HL-60 (cell line): ENCODE measurements around the gene GRID1.

Source experiments
- DNase-seq, 2 experiments: peaks; one replicate each; pipeline ENCODE4 v3.0.0-alpha.2; 2010 to 2020; ENCODE audit warnings: low read depth in 1 of 2, low spot score in 1 of 2
- H3K27ac ChIP-seq: fragments of 250-450 bp; sonication (Bioruptor Pico); replicated peaks from 2 replicates; pipeline ENCODE4 v1.5.1; 2020; ENCODE audit warnings: mild to moderate bottlenecking, moderate library complexity
- H3K27me3 ChIP-seq: fragments of 250-450 bp; sonication (Bioruptor Pico); 2 replicates; pipeline ENCODE4 v1.5.1; 2021; ENCODE audit warnings: mild to moderate bottlenecking, moderate library complexity; ENCODE audit not compliant: insufficient read depth, poor library complexity, severe bottlenecking
- H3K4me3 ChIP-seq: replicated peaks from 2 replicates; pipeline ENCODE4 v1.5.1; 2011; ENCODE audit warnings: mild to moderate bottlenecking, control low read depth, low read length; ENCODE audit not compliant: insufficient read depth
- GABPA ChIP-seq: IDR thresholded peaks from 2 replicates; pipeline ENCODE4 v1.6.1; 2012; ENCODE audit warnings: low read depth
- POLR2AphosphoS5 ChIP-seq: IDR thresholded peaks from 2 replicates; pipeline ENCODE4 v1.6.1; 2012; ENCODE audit warnings: low read depth
- REST ChIP-seq: IDR thresholded peaks from 2 replicates; pipeline ENCODE4 v1.6.1; 2012; ENCODE audit warnings: low read depth; ENCODE audit not compliant: insufficient replicate concordance
- SPI1 ChIP-seq: IDR thresholded peaks from 2 replicates; pipeline ENCODE4 v1.6.1; 2012; ENCODE audit warnings: low read depth, mild to moderate bottlenecking, borderline replicate concordance
- TF ChIP-seq, protein P1 (sequence below): IDR thresholded peaks from one replicate; pipeline ENCODE4 v1.5.1; 2011; ENCODE audit warnings: low read length, control low read depth, inconsistent platforms; ENCODE audit not compliant: insufficient read depth

GRID1 gene

DNA sequence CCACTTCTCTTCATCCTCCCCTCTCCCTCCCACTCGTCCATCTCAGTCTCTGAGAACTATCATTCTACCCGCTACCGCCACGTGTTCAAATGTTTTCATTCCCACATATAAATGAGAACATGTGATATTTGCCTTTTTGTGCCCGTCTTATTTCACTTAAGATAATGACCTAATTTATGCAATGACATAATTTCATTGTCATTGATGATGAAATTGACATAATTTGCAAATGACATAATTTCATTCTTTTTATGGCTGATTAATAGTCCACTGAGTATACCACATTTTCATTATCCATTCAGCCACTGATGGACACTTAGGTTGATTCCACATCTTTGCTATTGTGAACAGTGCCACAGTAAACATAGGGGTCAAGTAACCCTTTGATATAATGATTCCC lies 292.3 kb downstream of the GRID1 start:
- Histone ChIP-seq H3K27me3 (no peaks in the 10 kb centered on the region), H3K4me3 (no peak overlapping the region), H3K27ac (no peak overlapping the region)
- TF ChIP-seq POLR2AphosphoS5, result no peak
- TF ChIP-seq, protein P1, sequence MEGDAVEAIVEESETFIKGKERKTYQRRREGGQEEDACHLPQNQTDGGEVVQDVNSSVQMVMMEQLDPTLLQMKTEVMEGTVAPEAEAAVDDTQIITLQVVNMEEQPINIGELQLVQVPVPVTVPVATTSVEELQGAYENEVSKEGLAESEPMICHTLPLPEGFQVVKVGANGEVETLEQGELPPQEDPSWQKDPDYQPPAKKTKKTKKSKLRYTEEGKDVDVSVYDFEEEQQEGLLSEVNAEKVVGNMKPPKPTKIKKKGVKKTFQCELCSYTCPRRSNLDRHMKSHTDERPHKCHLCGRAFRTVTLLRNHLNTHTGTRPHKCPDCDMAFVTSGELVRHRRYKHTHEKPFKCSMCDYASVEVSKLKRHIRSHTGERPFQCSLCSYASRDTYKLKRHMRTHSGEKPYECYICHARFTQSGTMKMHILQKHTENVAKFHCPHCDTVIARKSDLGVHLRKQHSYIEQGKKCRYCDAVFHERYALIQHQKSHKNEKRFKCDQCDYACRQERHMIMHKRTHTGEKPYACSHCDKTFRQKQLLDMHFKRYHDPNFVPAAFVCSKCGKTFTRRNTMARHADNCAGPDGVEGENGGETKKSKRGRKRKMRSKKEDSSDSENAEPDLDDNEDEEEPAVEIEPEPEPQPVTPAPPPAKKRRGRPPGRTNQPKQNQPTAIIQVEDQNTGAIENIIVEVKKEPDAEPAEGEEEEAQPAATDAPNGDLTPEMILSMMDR, result no peak
- TF ChIP-seq GABPA, result no peak
- TF ChIP-seq REST, result no peak
- TF ChIP-seq SPI1, result no peak
- no peak for DNase-seq

GRCh38 chr10:86073199-86073977 lies 293.2 kb downstream of the GRID1 start:
- no peak overlapping the region for H3K27ac ChIP-seq
- H3K27me3 ChIP-seq, result no peaks in the 10 kb centered on the region
- no peak for DNase-seq
- no peak overlapping the region for H3K4me3 ChIP-seq
- TF ChIP-seq SPI1, result no peak
- no peak for TF ChIP-seq POLR2AphosphoS5
- TF ChIP-seq REST, result no peak
- TF ChIP-seq, protein P1, result no peak

- Histone ChIP-seq H3K27me3 (no peaks in the 10 kb centered on the region), H3K27ac (no peak overlapping the region), H3K4me3 (no peak overlapping the region)
- no peak for TF ChIP-seq GABPA
- TF ChIP-seq, protein P1, result no peak
- DNase-seq, result no peak
Measured at GRCh38 chr10:86072413-86072812, 294.2 kb downstream of the GRID1 start.

DNA sequence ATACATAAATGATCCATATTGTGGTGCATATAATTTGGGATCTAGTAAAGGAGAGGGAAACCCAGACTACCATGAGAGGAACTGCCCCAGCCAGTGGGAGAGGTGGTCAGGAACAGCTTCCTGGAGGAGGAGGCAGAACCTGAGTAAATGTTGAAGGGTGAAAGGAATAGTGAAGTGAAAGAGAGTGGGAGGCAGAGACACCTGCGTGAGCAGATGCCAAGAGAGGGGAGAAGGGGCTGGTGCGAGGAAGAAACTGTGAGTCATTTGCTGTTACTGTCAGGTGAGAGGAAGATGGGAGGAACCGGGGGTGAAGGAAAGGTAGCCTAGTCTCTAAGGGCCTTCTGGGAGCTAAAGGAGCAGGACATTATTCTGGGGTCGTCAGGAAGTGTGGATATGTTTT lies 294.8 kb downstream of the GRID1 start:
- Histone ChIP-seq H3K4me3 (no peak overlapping the region), H3K27me3 (no peaks in the 10 kb centered on the region), H3K27ac (no peak overlapping the region)
- TF ChIP-seq SPI1 (no peak), REST (no peak), GABPA (no peak), POLR2AphosphoS5 (no peak)
- TF ChIP-seq, protein P1, result no peak
- DNase-seq, result no peak
